ENCODE results near the gene ASCL5.

GRCh38 chr1:201094832-201095231 is 32.2 kb downstream of the ASCL5 start:
- TF ChIP-seq, protein P1, sequence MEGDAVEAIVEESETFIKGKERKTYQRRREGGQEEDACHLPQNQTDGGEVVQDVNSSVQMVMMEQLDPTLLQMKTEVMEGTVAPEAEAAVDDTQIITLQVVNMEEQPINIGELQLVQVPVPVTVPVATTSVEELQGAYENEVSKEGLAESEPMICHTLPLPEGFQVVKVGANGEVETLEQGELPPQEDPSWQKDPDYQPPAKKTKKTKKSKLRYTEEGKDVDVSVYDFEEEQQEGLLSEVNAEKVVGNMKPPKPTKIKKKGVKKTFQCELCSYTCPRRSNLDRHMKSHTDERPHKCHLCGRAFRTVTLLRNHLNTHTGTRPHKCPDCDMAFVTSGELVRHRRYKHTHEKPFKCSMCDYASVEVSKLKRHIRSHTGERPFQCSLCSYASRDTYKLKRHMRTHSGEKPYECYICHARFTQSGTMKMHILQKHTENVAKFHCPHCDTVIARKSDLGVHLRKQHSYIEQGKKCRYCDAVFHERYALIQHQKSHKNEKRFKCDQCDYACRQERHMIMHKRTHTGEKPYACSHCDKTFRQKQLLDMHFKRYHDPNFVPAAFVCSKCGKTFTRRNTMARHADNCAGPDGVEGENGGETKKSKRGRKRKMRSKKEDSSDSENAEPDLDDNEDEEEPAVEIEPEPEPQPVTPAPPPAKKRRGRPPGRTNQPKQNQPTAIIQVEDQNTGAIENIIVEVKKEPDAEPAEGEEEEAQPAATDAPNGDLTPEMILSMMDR (optimal IDR thresholded peaks at IDR 0.05 in 1 of 3, IDR thresholded peaks at IDR 0.05 in 1 of 3, conservative IDR thresholded peaks at IDR 0.05 in 1 of 3; ENCODE audit: extremely low read depth in 1 of 3, insufficient read depth in 2 of 3, low read length in 3 of 3), result no peak
- no peak for TF ChIP-seq EZH2 (IDR thresholded peaks at IDR 0.05; ENCODE audit: low read length)
